GM12892 (cell line): ENCODE measurements around the gene SSB.

Experiments
- POLR2A ChIP-seq: IDR thresholded peaks from 2 replicates; pipeline ENCODE4 v1.6.1; 2011; ENCODE audit warnings: low read depth, low read length, control low read depth
- POLR2AphosphoS5 ChIP-seq: IDR thresholded peaks from 2 replicates; pipeline ENCODE4 v1.6.1; 2011; ENCODE audit warnings: low read depth, low read length, control low read depth

- TF ChIP-seq POLR2AphosphoS5 (no peak), POLR2A (no peak)
These were observed 30.2 kb upstream of the SSB start for GRCh38 chr2:169768262-169768995.
